ENCODE measurements around the gene CRK. TPM values are rescaled to one million over a fixed set of nuclear protein-coding genes. Genes with fewer than 3 reads are reported as not detected.

CRK gene
- total and polyA plus RNA-seq, 10 of the 15 experiments (the other 5 are each of a cell fraction or from before 2014, with no cell fraction given), result 11.1 to 23.8 (median 20.5) TPM

GRCh38 chr17:1470071-1470754 lies 14.2 kb upstream of the CRK start:
- Histone ChIP-seq H3K27ac (ENCODE audit: control insufficient read depth, insufficient read depth) (no peak overlapping the region), H3K27me3 (replicated peaks in 1 of 2; ENCODE audit: control insufficient read depth in 2 of 2, insufficient read depth in 2 of 2, low read length in 1 of 2) (no peaks in the 10 kb centered on the region), H3K9me3 (replicated peaks; ENCODE audit: control insufficient read depth, insufficient read depth, low read length) (no peaks in the 10 kb centered on the region; the same call in 2 of the 3 replicates), H3K4me3 (no peak overlapping the region), H3K4me1 (ENCODE audit: control insufficient read depth, insufficient read depth, low read length) (peaks cover 18% of the 10 kb centered on the region), H3K4me2 (ENCODE audit: control insufficient read depth, insufficient read depth) (no peak overlapping the region), H2AFZ (ENCODE audit: control insufficient read depth, low read depth, low read length) (no peak overlapping the region), H3K36me3 (ENCODE audit: control insufficient read depth in 2 of 2, insufficient read depth in 2 of 2, low read length in 1 of 2) (peaks cover 5 to 21% of the 10 kb centered on the region in 2 experiments), H4K20me1 (ENCODE audit: control insufficient read depth, insufficient read depth) (no peaks in the 10 kb centered on the region), H3K9ac (ENCODE audit: control insufficient read depth, insufficient read depth, low read length) (no peak overlapping the region), H3K79me2 (ENCODE audit: control insufficient read depth, insufficient read depth, low read length) (no peaks in the 10 kb centered on the region; the same call in 1 of the 2 replicates)
- 88% methylated on average over 31 of the region's 33 CpGs for WGBS (ENCODE audit: insufficient coverage, insufficient replicate concordance, low lambda C conversion rate, missing lambda C conversion rate)
- ChIA-PET SMC1A (ENCODE audit: uncharacterized antibody, unreplicated experiment) (no interaction called here), POLR2A (no interaction called here), RAD21 (ENCODE audit: unreplicated experiment) (interaction anchor here (0.5 to 0.6 kb wide), 2 partner anchors 99 to 103 kb away, joined by 3 read pairs; no protein-coding TSS in a partner anchor), CTCF (no interaction called here)
- in situ Hi-C loops (cut with MboI), result no loop called here
- FAIRE-seq, result no peak
- DNase-seq (ENCODE audit: low read depth, low spot score), result no peak
- BruUV-seq (replicated peaks), result no TSS peak
- TF ChIP-seq SIX5 (IDR thresholded peaks at IDR 0.05; ENCODE audit: low read depth, low read length, severe bottlenecking), result no peak
- intact Hi-C loops (cut with micrococcal nuclease; ENCODE audit: unreplicated experiment), result no loop called here
- no peak for ATAC-seq

- DNase-seq (ENCODE audit: low read depth, low spot score) (no peak), ATAC-seq (no peak), FAIRE-seq (no peak)
- no TSS peak for BruUV-seq (replicated peaks)
- H3K27me3 ChIP-seq (replicated peaks in 1 of 2; ENCODE audit: control insufficient read depth in 2 of 2, insufficient read depth in 2 of 2, low read length in 1 of 2), result no peaks in the 10 kb centered on the region
- ChIA-PET POLR2A (no interaction called here), CTCF (no interaction called here), SMC1A (ENCODE audit: uncharacterized antibody, unreplicated experiment) (interaction anchor here (0.6 kb wide), 1 partner anchor 104 kb away, joined by 3 read pairs; no protein-coding TSS in a partner anchor), RAD21 (ENCODE audit: unreplicated experiment) (no interaction called here)
- WGBS (ENCODE audit: insufficient coverage, insufficient replicate concordance, low lambda C conversion rate, missing lambda C conversion rate), result 94% methylated on average over 26 of the region's 28 CpGs
- no peaks in the 10 kb centered on the region; the same call in 1 of the 2 replicates for H3K79me2 ChIP-seq (ENCODE audit: control insufficient read depth, insufficient read depth, low read length)
- H3K9me3 ChIP-seq (replicated peaks; ENCODE audit: control insufficient read depth, insufficient read depth, low read length), result no peaks in the 10 kb centered on the region; the same call in 2 of the 3 replicates
- H4K20me1 ChIP-seq (ENCODE audit: control insufficient read depth, insufficient read depth), result no peaks in the 10 kb centered on the region
- H3K4me3 ChIP-seq, result no peak overlapping the region
- peaks cover 10% of the 10 kb centered on the region for H3K4me1 ChIP-seq (ENCODE audit: control insufficient read depth, insufficient read depth, low read length)
- intact Hi-C loops (cut with micrococcal nuclease; ENCODE audit: unreplicated experiment), result no loop called here
- H3K27ac ChIP-seq (ENCODE audit: control insufficient read depth, insufficient read depth), result no peak overlapping the region
- peaks cover 5 to 21% of the 10 kb centered on the region in 2 experiments for H3K36me3 ChIP-seq (ENCODE audit: control insufficient read depth in 2 of 2, insufficient read depth in 2 of 2, low read length in 1 of 2)
- TF ChIP-seq YY1 (IDR thresholded peaks at IDR 0.05; ENCODE audit: low read depth, low read length), result peak; percentile 60; the same call in 1 of the 2 replicates
- TF ChIP-seq, protein P1, sequence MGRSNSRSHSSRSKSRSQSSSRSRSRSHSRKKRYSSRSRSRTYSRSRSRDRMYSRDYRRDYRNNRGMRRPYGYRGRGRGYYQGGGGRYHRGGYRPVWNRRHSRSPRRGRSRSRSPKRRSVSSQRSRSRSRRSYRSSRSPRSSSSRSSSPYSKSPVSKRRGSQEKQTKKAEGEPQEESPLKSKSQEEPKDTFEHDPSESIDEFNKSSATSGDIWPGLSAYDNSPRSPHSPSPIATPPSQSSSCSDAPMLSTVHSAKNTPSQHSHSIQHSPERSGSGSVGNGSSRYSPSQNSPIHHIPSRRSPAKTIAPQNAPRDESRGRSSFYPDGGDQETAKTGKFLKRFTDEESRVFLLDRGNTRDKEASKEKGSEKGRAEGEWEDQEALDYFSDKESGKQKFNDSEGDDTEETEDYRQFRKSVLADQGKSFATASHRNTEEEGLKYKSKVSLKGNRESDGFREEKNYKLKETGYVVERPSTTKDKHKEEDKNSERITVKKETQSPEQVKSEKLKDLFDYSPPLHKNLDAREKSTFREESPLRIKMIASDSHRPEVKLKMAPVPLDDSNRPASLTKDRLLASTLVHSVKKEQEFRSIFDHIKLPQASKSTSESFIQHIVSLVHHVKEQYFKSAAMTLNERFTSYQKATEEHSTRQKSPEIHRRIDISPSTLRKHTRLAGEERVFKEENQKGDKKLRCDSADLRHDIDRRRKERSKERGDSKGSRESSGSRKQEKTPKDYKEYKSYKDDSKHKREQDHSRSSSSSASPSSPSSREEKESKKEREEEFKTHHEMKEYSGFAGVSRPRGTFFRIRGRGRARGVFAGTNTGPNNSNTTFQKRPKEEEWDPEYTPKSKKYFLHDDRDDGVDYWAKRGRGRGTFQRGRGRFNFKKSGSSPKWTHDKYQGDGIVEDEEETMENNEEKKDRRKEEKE (IDR thresholded peaks at IDR 0.05), result no peak
- no peak overlapping the region for H3K9ac ChIP-seq (ENCODE audit: control insufficient read depth, insufficient read depth, low read length)
- no peak overlapping the region for H2AFZ ChIP-seq (ENCODE audit: control insufficient read depth, low read depth, low read length)
- in situ Hi-C loops (cut with MboI), result no loop called here
- no peak overlapping the region for H3K4me2 ChIP-seq (ENCODE audit: control insufficient read depth, insufficient read depth)
These were observed 13.3 kb upstream of the CRK start for GRCh38 chr17:1469231-1469852.
